ENCODE data around the gene EYS.

Gene EYS

GRCh38 chr6:63817492-63818050 lies 1889.5 kb downstream of the EYS start:
- no peak overlapping the region for H3K27ac Mint-ChIP-seq
- H3K36me3 Mint-ChIP-seq (ENCODE audit: low read depth): no peaks in the 10 kb centered on the region
- no peak for DNase-seq
- no peaks in the 10 kb centered on the region for H3K27me3 Mint-ChIP-seq (ENCODE audit: low read depth, poor library complexity)
- no peak for TF ChIP-seq CTCF (IDR thresholded peaks at IDR 0.05)
- H3K4me1 Mint-ChIP-seq: no peaks in the 10 kb centered on the region
- no peaks in the 10 kb centered on the region for H3K9me3 Mint-ChIP-seq
- no peak overlapping the region for H3K4me3 Mint-ChIP-seq

- Mint-ChIP-seq H3K27ac (no peak overlapping the region), H3K4me3 (no peak overlapping the region), H3K4me1 (no peaks in the 10 kb centered on the region), H3K27me3 (ENCODE audit: low read depth, poor library complexity) (no peaks in the 10 kb centered on the region), H3K9me3 (no peaks in the 10 kb centered on the region), H3K36me3 (ENCODE audit: low read depth) (no peaks in the 10 kb centered on the region)
- no peak for DNase-seq
- TF ChIP-seq CTCF (IDR thresholded peaks at IDR 0.05): no peak
These were observed 1890.0 kb downstream of the EYS start for GRCh38 chr6:63816982-63817436.

- no peak overlapping the region for H3K4me3 Mint-ChIP-seq
- H3K9me3 Mint-ChIP-seq: no peaks in the 10 kb centered on the region
- H3K4me1 Mint-ChIP-seq: no peaks in the 10 kb centered on the region
- TF ChIP-seq CTCF (IDR thresholded peaks at IDR 0.05): no peak
- no peaks in the 10 kb centered on the region for H3K27me3 Mint-ChIP-seq (ENCODE audit: low read depth, poor library complexity)
- H3K27ac Mint-ChIP-seq: no peak overlapping the region
- H3K36me3 Mint-ChIP-seq (ENCODE audit: low read depth): no peaks in the 10 kb centered on the region
- no peak for DNase-seq
These were observed 1890.5 kb downstream of the EYS start for GRCh38 chr6:63816401-63816981.

- no peak for TF ChIP-seq CTCF (IDR thresholded peaks at IDR 0.05)
- no peaks in the 10 kb centered on the region for H3K36me3 Mint-ChIP-seq (ENCODE audit: low read depth)
- no peaks in the 10 kb centered on the region for H3K4me1 Mint-ChIP-seq
- no peaks in the 10 kb centered on the region for H3K27me3 Mint-ChIP-seq (ENCODE audit: low read depth, poor library complexity)
- no peak for DNase-seq
- H3K4me3 Mint-ChIP-seq: no peak overlapping the region
- no peaks in the 10 kb centered on the region for H3K9me3 Mint-ChIP-seq
- H3K27ac Mint-ChIP-seq: no peak overlapping the region
These were observed 1892.6 kb downstream of the EYS start for GRCh38 chr6:63814459-63814858.

GRCh38 chr6:63813566-63814120 lies 1893.4 kb downstream of the EYS start:
- no peaks in the 10 kb centered on the region for H3K4me1 Mint-ChIP-seq
- no peak overlapping the region for H3K27ac Mint-ChIP-seq
- no peaks in the 10 kb centered on the region for H3K27me3 Mint-ChIP-seq (ENCODE audit: low read depth, poor library complexity)
- no peaks in the 10 kb centered on the region for H3K9me3 Mint-ChIP-seq
- no peak for DNase-seq
- no peak for TF ChIP-seq CTCF (IDR thresholded peaks at IDR 0.05)
- no peaks in the 10 kb centered on the region for H3K36me3 Mint-ChIP-seq (ENCODE audit: low read depth)
- H3K4me3 Mint-ChIP-seq: no peak overlapping the region

GRCh38 chr6:63808576-63808975 lies 1898.5 kb downstream of the EYS start:
- TF ChIP-seq CTCF (IDR thresholded peaks at IDR 0.05): no peak
- no peaks in the 10 kb centered on the region for H3K27me3 Mint-ChIP-seq (ENCODE audit: low read depth, poor library complexity)
- no peak for DNase-seq
- H3K27ac Mint-ChIP-seq: no peak overlapping the region
- H3K4me3 Mint-ChIP-seq: no peak overlapping the region
- H3K9me3 Mint-ChIP-seq: no peaks in the 10 kb centered on the region
- peaks cover 19% of the 10 kb centered on the region for H3K4me1 Mint-ChIP-seq
- H3K36me3 Mint-ChIP-seq (ENCODE audit: low read depth): no peaks in the 10 kb centered on the region
